KBM-7 (cell line): Measurements from ENCODE around the gene NPAS3.
A peak's percentile ranks its signal among the peaks of the same experiment; 100 is the strongest.

Experiments
- DNase-seq: peaks from one replicate; pipeline ENCODE4 v3.0.0-alpha.2; 2015
- in situ Hi-C: fragments of 300-500 bp; cut with MboI; formaldehyde crosslinking; loops from 2 replicates; pipeline ENCODE4 v1.14.3; 2020; ENCODE audit warnings: low sequenced_read_pairs, low pct_unique_long_range_greater_than_20kb, mixed read lengths

NPAS3 gene

GRCh38 chr14:32939254-32940065 is 781 bp downstream of the NPAS3 start:
- in situ Hi-C loops: no loop called here
- DNase-seq: peak; percentile 64

DNA sequence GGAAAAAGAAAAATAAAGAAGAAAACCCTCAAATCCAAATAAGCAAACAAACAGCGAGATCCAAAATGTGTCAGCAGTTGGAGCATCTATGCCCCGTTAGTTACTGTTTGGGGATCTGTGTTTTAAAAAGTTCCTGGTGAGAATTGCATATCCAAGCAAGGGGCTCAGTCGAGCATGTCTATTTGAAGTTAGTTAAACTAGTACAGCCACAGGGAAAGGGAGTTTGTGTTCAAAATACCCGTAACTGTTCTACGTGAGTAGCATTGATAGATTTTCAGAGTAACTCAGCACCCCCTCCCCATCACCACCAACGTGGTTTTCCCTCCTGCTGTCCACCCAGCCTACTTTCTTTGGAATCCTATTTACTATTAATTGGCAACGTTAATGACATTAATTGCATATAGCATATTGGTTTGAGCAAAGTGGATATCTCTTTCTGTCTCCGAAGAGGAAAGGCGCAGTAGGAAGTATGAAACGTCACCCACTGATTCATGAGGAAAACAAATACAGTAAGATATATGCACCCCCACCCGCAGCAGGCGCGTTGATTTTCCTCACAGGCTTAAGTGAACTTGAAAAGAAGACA is 1.5 kb downstream of the NPAS3 start:
- in situ Hi-C loops: no loop called here
- DNase-seq: peak; percentile 9

- no peak for DNase-seq
- in situ Hi-C loops: no loop called here
Observed at GRCh38 chr14:32940711-32941667, 2.3 kb downstream of the NPAS3 start.

- in situ Hi-C loops: no loop called here
- no peak for DNase-seq
Observed at GRCh38 chr14:32941668-32942065, 3.0 kb downstream of the NPAS3 start.

GRCh38 chr14:32947081-32947480 is 8.4 kb downstream of the NPAS3 start:
- in situ Hi-C loops: no loop called here
- no peak for DNase-seq

DNA sequence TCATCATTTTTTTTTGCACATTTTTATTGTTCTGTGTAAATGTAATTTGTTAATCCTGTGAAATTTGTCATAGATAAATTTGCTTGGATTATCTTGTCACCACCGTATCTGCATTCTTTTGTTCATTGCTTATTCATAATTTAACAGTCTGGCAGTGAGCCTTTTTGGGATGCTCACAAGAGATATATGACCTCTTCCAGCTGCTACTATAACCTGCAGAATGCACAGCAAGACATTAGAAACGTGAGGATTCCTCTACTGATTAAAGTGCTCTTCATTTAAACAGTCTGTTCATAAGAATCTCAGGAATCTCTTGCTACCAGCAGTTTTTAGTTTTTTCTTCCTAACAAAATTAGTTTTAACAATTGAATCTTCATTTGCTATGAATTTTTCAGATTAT is 9.1 kb downstream of the NPAS3 start:
- no peak for DNase-seq
- in situ Hi-C loops: no loop called here

GRCh38 chr14:32950584-32950983 is 11.9 kb downstream of the NPAS3 start:
- in situ Hi-C loops: no loop called here
- no peak for DNase-seq

DNA sequence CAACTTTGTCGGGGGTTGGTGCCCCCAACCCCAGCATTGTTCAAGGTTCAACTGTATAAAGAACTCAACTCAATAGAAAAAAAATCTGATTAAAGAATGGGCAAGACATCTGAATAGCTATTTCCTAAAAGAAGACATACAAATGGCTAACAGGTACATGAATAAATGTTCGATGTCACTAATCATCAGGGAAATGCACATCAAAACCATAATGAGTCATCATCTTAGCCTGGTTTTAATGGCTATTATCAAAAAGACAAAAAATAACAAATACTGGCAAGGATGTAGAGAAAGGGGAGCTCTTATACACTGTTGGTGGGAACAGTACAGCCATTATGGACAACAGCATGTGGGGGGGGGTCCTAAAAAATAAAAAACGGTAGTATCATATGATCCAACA is 28.7 kb downstream of the NPAS3 start:
- in situ Hi-C loops: no loop called here
- no peak for DNase-seq

DNA sequence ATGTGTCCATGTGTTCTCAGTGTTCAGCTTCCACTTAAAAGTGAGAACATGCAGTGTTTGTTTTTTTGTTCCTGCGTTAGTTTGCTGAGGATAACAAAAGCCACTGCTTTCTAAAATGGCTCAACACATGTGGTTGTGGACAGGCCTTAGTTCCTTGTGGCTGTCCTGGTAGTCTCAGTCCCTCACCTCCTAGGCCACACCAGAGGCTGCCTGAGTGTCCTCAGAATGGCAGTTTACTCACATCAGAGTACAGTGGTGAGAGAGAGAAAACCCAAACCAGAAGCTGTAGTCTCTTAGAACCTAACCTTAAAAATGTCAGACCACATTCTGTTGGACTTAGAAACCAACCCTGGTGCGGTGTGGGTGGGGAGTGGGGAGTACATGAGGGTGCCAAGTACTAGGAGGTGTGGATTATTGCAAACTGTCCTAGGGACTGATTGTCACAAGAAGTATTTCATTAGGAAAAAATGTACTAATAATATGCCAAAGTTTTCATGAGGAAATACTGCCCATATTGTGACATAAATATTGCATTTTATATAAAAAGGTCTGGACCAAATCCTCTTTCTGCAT is 30.4 kb downstream of the NPAS3 start:
- DNase-seq: no peak
- in situ Hi-C loops: no loop called here

- DNase-seq: no peak
- in situ Hi-C loops: no loop called here
Observed at GRCh38 chr14:32977913-32978312, 39.2 kb downstream of the NPAS3 start.

- in situ Hi-C loops: no loop called here
- no peak for DNase-seq
Observed at GRCh38 chr14:32978691-32979255, 40.1 kb downstream of the NPAS3 start.

GRCh38 chr14:32980178-32980901 is 41.7 kb downstream of the NPAS3 start:
- no peak for DNase-seq
- in situ Hi-C loops: no loop called here

GRCh38 chr14:32980902-32981501 is 42.3 kb downstream of the NPAS3 start:
- DNase-seq: no peak
- in situ Hi-C loops: no loop called here

DNA sequence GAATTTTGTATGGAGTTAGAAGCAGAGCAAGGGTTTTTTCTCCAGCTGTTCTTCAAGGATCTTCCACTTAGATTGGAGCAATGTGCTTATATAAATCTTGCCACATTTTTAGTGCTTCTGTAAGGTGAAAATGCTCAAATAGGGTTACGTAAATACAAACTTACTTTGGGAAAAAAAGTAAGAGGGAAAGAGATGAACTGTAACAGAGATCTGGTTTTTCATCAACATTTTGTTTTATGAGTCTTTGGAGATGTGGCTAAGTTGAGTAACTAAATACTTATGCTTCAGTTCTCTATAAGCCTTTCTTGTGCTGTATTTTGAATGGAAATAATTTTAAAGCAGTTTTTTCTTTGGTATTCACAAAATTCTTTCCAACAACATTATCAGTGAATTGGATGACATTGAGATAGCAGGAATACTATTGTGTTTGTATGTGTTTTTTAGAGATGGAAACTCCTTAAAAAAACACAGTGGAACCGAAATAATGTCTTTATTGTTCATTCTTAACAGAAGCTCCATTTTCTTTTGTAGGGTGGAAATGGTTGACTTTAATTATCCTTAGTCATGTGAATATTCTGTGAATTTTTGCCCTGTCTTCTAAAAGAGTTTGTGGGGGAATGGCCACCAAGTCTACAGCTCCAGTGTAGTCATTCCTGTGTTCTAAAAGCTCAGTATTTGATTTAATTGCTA is 45.7 kb downstream of the NPAS3 start:
- in situ Hi-C loops: no loop called here
- DNase-seq: no peak

GRCh38 chr14:32985866-32986265 is 47.2 kb downstream of the NPAS3 start:
- in situ Hi-C loops: no loop called here
- DNase-seq: no peak

GRCh38 chr14:32986791-32987540 is 48.3 kb downstream of the NPAS3 start:
- in situ Hi-C loops: no loop called here

DNA sequence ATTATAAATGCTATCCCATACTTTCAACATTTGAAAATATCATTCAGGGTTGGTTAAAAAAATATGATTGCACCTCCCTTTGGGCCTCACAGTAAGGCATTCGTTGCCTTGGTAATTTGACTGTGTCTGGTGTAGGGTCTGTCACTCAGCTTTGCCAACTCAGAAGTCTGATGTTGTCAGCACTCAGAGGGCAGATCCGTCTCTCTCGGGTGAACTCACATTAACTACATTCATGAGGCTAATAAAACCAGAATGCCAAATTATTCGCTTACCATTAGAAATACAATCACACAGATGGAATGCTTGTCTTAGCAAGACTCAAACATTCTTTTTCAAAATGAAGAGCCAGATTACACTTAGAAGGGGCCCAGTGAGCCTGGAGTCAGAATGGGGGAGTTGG is 53.0 kb downstream of the NPAS3 start:
- in situ Hi-C loops: no loop called here
- DNase-seq: no peak

More at GRCh38 chr14:32986791-32987540, 48.3 kb downstream of the NPAS3 start:
- DNase-seq: no peak
